SU-DHL-6 (cell line): Measurements from ENCODE around the gene VRK3.

Experiments used
- H2AFZ ChIP-seq: fragments of 200-600 bp; sonication (generic); 2 replicates; pipeline ENCODE4 v1.6.1; 2014; ENCODE audit warnings: low read depth, mild to moderate bottlenecking, moderate library complexity, mixed read lengths, antibody characterized with exemption, low read length; ENCODE audit not compliant: severe bottlenecking
- H3F3A ChIP-seq: fragments of 200-600 bp; shearing (Covaris generic); 2 replicates; pipeline ENCODE4 v1.6.0; 2016; ENCODE audit warnings: antibody characterized with exemption, mild to moderate bottlenecking; ENCODE audit not compliant: insufficient read depth
- H3K27ac ChIP-seq: fragments of 200-600 bp; sonication (generic); 2 replicates; pipeline ENCODE4 v1.5.1; 2016; ENCODE audit warnings: low read depth, mild to moderate bottlenecking, low read length, moderate library complexity, mixed read lengths
- H3K27me3 ChIP-seq: fragments of 200-600 bp; sonication (generic), shearing (Covaris generic); 2 replicates; pipeline ENCODE4 v1.6.0; 2014; ENCODE audit warnings: mild to moderate bottlenecking, low read length
- H3K36me3 ChIP-seq: fragments of 200-600 bp; sonication (generic); 2 replicates; pipeline ENCODE4 v1.6.1; 2014; ENCODE audit warnings: mild to moderate bottlenecking, low read length, mixed read lengths
- H3K4me2 ChIP-seq: fragments of 300-600, 200-600 bp; shearing (Covaris generic), sonication (generic); 2 replicates; pipeline ENCODE4 v1.6.0; 2014; ENCODE audit warnings: low read length, low read depth, mild to moderate bottlenecking; ENCODE audit not compliant: poor library complexity, severe bottlenecking
- H3K4me3 ChIP-seq: fragments of 200-600 bp; sonication (generic); 2 replicates; pipeline ENCODE4 v1.5.1; 2014; ENCODE audit warnings: antibody characterized with exemption, low read length, mild to moderate bottlenecking, mixed read lengths; ENCODE audit not compliant: insufficient read depth, poor library complexity, severe bottlenecking
- H3K79me2 ChIP-seq: fragments of 200-600 bp; sonication (generic); 2 replicates; pipeline ENCODE4 v1.6.1; 2014; ENCODE audit warnings: mild to moderate bottlenecking, low read length, moderate library complexity; ENCODE audit not compliant: insufficient read depth
- H3K9ac ChIP-seq: fragments of 200-600 bp; sonication (generic); 2 replicates; pipeline ENCODE4 v1.7.0; 2014; ENCODE audit warnings: mild to moderate bottlenecking, low read length
- H3K9me2 ChIP-seq: fragments of 200-600 bp; sonication (generic); replicated peaks from 2 replicates; pipeline ENCODE4 v1.6.1; 2014; ENCODE audit warnings: low read length; ENCODE audit not compliant: insufficient read depth
- H3K9me3 ChIP-seq: fragments of 200-600 bp; sonication (generic); 2 replicates; pipeline ENCODE4 v1.6.1; 2014; ENCODE audit warnings: low read length, mixed read lengths; ENCODE audit not compliant: insufficient read depth
- H4K20me1 ChIP-seq: fragments of 200-600 bp; sonication (generic); 2 replicates; pipeline ENCODE4 v1.6.1; 2014; ENCODE audit warnings: low read depth, mild to moderate bottlenecking, antibody characterized with exemption, low read length, moderate library complexity, mixed read lengths
- EZH2phosphoT487 ChIP-seq: fragments of 200-600 bp; sonication (generic), shearing (Covaris generic); conservative IDR thresholded peaks from 2 replicates; pipeline ENCODE4 v1.6.1; 2018; ENCODE audit warnings: mild to moderate bottlenecking, antibody characterized with exemption, low read length, moderate library complexity, mixed read lengths
- TF ChIP-seq, protein P1 (sequence below): fragments of 200-600 bp; sonication (generic); IDR thresholded peaks from one replicate; pipeline ENCODE4 v1.5.1; 2017; ENCODE audit warnings: antibody characterized with exemption, mild to moderate bottlenecking, low read length, moderate library complexity; ENCODE audit not compliant: insufficient read depth, poor library complexity, severe bottlenecking

Gene VRK3

DNA sequence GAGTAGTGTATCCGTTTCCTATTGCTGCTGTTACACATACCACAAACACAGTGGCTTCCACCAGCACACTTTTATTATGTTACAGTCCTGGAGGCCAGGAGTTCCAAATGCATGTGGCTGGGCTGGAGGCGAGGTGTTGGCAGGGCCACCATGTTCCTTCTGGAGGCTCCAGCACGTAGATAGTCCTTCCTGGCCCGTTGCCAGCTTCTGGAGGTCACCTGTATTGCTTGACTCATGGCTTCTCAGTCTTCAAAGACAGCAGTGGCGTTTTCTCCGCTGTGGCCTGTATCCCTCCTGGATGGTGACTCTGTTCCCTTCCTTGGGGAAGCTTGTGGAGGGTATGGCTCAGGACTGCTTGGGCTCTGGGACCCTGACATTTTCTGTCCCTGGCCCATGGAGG, 15.8 kb upstream of the VRK3 start:
- TF ChIP-seq, protein P1, sequence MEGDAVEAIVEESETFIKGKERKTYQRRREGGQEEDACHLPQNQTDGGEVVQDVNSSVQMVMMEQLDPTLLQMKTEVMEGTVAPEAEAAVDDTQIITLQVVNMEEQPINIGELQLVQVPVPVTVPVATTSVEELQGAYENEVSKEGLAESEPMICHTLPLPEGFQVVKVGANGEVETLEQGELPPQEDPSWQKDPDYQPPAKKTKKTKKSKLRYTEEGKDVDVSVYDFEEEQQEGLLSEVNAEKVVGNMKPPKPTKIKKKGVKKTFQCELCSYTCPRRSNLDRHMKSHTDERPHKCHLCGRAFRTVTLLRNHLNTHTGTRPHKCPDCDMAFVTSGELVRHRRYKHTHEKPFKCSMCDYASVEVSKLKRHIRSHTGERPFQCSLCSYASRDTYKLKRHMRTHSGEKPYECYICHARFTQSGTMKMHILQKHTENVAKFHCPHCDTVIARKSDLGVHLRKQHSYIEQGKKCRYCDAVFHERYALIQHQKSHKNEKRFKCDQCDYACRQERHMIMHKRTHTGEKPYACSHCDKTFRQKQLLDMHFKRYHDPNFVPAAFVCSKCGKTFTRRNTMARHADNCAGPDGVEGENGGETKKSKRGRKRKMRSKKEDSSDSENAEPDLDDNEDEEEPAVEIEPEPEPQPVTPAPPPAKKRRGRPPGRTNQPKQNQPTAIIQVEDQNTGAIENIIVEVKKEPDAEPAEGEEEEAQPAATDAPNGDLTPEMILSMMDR = no peak
- TF ChIP-seq EZH2phosphoT487 = no peak
- H3K36me3 ChIP-seq = peaks cover 51% of the 10 kb centered on the region

DNA sequence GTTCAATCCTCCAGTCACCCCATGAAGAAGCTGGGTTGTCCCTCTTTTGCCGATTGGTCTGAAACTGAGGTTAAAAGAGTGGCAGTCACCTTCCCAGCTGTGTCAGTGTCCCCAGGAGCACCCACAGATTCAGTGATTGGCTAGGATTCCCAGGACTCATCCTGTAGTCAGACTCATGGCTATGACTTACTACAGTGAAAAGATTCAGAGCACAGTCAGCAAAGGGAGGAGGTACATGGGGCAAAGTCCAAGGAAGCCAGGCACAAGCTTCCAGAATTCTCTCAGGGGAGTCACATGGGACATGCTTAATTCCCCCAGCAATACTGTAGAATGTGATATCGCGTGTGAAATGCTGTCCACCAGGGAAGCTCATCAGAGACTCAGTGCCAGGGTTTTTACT, 14.8 kb upstream of the VRK3 start:
- Histone ChIP-seq H3K4me3 (no peak overlapping the region), H3F3A (no peaks in the 10 kb centered on the region), H3K36me3 (peaks cover 41% of the 10 kb centered on the region), H4K20me1 (no peaks in the 10 kb centered on the region), H2AFZ (no peak overlapping the region), H3K9me3 (peaks cover 15% of the 10 kb centered on the region; the same call in 1 of the 2 replicates), H3K79me2 (peaks cover 9% of the 10 kb centered on the region; the same call in 1 of the 2 replicates), H3K27ac (no peak overlapping the region), H3K27me3 (no peaks in the 10 kb centered on the region), H3K4me2 (no peak overlapping the region), H3K9ac (no peak overlapping the region), H3K9me2 (no peaks in the 10 kb centered on the region)
- TF ChIP-seq, protein P1 = no peak
- no peak for TF ChIP-seq EZH2phosphoT487

More for the DNA sequence above, 15.8 kb upstream of the VRK3 start:
- no peak overlapping the region for H3K4me2 ChIP-seq
- no peaks in the 10 kb centered on the region for H4K20me1 ChIP-seq
- H3K79me2 ChIP-seq = peaks cover under 1% of the 10 kb centered on the region; the same call in 1 of the 2 replicates
- H2AFZ ChIP-seq = no peak overlapping the region
- H3F3A ChIP-seq = no peaks in the 10 kb centered on the region
- H3K9me2 ChIP-seq = no peaks in the 10 kb centered on the region
- peaks cover 24% of the 10 kb centered on the region; the same call in 1 of the 2 replicates for H3K9me3 ChIP-seq
- H3K9ac ChIP-seq = no peak overlapping the region
- H3K4me3 ChIP-seq = no peak overlapping the region
- no peaks in the 10 kb centered on the region for H3K27me3 ChIP-seq
- no peak overlapping the region for H3K27ac ChIP-seq

- Histone ChIP-seq H3K79me2 (peaks cover 15% of the 10 kb centered on the region), H3K36me3 (peaks cover 19% of the 10 kb centered on the region), H3K9me3 (no peaks in the 10 kb centered on the region), H3K4me3 (no peak overlapping the region), H3K27ac (no peak overlapping the region), H3K27me3 (no peaks in the 10 kb centered on the region), H3F3A (no peaks in the 10 kb centered on the region), H3K4me2 (no peak overlapping the region), H3K9me2 (no peaks in the 10 kb centered on the region), H3K9ac (no peak overlapping the region), H2AFZ (no peak overlapping the region), H4K20me1 (no peaks in the 10 kb centered on the region; the same call in 1 of the 2 replicates)
- TF ChIP-seq, protein P1 = no peak
- TF ChIP-seq EZH2phosphoT487 = no peak
Observed at GRCh38 chr19:50036908-50037307, 11.7 kb upstream of the VRK3 start.
